Stimulated activated CD4-positive, alpha-beta T cell treated with anti-CD3 and anti-CD28 coated beads, Interleukin-4, amount 100 ng/mL, for 4 hours (primary cell): ENCODE data around the gene LRRC3C.
"Not testable (repeated sequence)": the region's sequence is repeated elsewhere in the genome, so short reads cannot be mapped to it uniquely, and the experiment has no call there.

Experiments used
- DNase-seq, 2 experiments: peaks; one replicate each; pipeline ENCODE4 v3.0.0-alpha.2; 2020

Gene LRRC3C

GRCh38 chr17:39924691-39925055 is 2.9 kb upstream of the LRRC3C start:
- DNase-seq, result no peak

DNA sequence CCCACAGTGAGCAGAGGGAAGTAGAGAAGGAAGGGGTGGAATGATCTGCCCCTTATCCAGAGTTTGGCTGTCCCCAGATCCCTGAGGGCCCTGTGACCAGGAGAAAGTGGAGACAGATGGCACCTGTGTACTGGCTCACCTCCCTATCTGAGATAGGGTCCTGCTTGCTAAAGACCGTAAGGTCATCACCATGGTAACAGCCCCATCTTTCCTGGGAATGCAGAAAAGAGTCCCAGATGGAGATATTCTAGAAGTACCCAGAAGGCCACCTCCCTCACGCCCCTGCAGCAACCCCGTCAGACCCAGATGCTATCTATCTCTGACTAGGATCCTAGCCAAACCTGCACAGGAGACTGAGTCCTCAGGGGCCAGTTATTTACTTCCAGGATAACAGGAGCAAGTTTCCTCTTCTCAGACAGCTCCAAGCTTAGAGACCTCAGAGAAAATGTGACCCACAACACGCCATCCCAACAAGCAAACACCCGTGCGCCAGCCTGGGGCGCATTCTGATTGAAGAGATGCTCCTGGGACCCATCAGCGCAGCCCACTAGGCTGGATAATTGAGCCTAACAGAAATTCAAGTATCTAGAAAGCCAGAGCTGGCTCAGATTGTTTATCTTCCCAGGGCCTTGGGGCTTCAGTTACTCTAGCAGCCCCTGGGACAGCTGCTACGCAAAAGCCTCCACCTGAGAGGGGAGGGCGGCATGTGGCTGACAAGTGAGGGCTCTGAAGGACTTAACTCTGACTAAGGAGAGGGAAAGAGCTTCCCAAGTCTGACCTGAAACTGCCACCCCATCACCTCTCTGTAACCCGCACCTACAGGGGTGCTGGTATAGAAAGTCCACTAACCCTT is 2.0 kb upstream of the LRRC3C start:
- no peak for DNase-seq

DNA sequence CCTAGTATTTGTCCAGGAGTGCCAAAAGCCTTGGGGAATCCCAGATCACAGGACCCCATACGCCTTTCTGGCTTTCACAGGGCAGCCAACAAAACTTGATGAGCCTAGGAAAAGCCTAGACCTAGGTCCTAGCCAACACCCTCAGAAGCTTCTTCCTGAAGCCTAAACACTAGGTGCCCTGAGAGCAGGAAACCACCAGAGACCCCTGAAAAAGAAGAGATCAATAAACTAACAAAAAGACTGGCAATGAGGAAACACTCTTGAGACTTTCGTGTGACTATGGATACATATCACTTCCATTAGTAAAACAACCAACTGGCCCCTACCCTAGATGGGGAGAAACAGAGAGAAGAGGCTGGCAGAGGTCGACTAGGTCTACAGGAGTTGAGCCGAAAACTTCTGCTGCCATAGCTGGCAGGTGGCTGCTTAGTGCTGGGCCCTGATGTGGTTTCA is 1.4 kb upstream of the LRRC3C start:
- no peak for DNase-seq

GRCh38 chr17:39926588-39927100 is 888 bp upstream of the LRRC3C start:
- DNase-seq, result peak; percentile 45 to 48

DNA sequence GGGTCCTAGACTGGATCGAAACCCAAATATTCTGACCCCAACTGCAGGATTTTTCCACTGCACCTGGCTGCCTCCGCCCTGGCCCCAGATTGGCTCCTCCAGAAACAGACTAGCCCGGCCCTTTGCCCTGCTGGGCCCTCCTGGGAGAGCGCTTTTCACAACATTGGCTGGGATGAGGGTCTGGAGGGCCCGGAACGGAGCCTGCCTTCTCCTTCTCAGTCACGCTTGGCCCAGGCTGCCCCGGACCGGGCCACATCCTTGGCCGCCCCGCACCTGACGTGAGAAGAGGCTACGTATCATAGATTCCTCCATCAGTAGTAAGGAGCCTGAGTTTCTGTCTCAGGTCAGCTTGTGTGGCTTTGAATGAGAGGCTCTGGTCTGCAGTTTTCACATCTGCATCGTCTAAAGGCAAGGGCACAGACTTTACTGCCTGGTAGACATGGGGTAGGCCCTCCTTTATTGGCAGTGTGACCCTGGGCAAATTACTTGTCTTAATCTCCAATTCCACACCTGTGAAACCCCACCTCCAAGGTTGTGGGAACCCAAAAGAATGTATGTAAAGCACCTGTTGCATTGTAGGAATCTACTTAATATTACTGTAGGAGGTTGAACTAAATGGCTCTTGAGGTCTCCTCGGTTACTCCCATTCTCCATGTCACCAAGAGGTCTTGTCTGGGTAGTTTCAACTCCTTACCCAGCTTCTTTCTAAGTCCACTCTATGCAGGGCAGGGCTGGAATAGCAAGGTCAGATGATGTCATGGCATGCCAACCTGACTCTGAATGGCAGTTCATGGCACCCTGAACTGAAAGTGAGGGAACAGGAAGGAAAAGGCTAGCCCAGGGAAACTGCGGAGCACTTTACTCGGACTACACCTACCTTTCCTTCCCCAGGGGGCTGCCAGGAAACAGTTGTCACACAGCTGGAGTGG is 661 bp downstream of the LRRC3C start:
- DNase-seq, result no peak

- DNase-seq, result no peak
Observed at GRCh38 chr17:39928858-39929645, 1.5 kb downstream of the LRRC3C start.

DNA sequence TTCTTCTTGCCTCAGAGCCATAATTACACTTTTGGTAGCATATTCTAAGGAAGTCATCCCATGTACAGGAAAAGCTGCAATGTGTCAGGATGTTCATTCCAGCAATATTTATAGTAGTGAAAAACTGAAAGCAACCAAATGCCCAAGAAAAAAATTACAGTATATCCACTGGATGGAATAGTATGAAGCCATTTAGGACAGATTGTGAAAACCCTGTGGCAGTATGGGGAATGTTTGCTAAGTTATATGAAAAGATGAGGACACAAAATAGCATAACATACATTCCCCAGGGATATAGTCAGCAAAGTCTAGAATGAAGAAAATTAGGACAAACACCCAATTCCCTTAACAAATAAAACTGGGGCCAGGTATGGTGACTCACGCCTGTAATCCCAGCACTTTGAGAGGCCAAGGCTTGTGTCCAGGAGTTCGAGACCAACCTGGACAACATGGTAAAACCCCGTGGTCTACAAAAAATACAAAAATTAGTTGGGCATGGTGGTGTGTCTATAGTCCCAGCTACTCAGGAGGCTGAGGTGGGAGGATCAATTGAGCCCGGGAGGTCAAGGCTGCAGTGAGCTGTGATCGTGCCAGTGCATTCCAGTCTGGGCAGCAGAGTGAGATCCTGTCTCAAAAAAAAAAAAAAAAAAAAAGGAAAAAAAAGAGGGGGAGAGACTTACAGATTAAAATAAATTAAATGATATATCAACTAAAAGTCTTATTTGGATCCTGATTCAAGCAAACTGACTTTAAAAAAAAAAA is 2.3 kb downstream of the LRRC3C start:
- DNase-seq, result no peak

- DNase-seq, result no peak
Observed at GRCh38 chr17:39933912-39934311, 6.4 kb downstream of the LRRC3C start.

DNA sequence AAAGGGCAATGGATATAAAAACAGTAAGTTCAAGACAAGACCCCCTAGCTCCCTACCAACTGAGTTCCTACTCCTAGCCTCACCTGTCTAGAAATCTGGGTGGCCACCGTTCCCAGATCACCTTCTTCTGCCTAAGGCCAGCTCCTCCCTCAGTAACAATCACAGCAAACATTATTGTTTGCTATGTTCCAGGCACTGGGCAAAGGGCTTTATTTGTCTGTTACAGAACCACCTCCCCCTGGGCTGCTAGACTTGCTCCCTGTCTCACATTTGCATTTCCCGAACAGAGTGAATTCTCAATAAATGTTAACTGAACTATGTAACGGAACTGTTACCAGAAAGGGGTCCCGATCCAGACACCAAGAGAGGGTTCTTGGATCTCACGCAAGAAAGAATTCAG is 6.8 kb downstream of the LRRC3C start:
- no peak for DNase-seq

- DNase-seq, result no peak
Observed at GRCh38 chr17:39935909-39936308, 8.4 kb downstream of the LRRC3C start.

- no peak for DNase-seq
Observed at GRCh38 chr17:39937447-39937846, 9.9 kb downstream of the LRRC3C start.

DNA sequence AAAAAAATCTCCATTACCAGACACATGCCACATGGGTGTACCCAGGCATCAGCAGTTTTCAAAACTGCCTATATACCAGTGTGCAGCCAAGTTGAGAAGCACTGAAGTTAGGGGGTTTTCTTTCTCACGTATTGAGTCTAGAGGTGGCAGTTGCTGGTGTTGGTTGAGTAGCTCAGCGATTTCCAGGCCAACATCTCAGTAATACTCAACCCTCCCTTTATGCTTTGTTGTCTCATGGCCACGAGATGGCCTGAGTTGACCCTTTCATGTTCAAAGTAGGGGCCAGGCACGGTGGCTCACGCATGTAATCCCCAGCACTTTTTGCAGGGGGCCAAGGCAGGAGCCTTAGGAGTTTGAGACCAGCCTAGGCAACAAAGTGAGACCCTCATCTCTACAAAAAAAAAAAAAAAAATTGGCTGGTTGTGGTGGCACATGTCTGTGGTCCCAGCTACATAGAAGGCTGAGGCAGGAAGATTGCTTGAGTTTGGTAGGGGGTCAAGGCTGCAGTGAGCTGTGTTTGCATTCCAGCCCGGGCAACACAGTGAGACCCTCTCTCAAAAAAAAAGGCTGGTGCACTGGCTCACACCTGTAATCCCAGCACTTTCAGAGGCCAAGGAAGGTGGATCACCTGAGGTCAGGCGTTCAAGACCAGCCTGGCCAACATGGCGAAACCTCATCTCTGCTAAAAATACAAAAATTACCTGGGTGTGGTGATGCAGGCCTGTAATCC is 10.8 kb downstream of the LRRC3C start:
- DNase-seq, result no peak

GRCh38 chr17:39939106-39939505 is 11.6 kb downstream of the LRRC3C start:
- no peak for DNase-seq

GRCh38 chr17:39939588-39940419 is 12.3 kb downstream of the LRRC3C start:
- DNase-seq, result peak; percentile 21 to 35

GRCh38 chr17:39943702-39944392 is 16.3 kb downstream of the LRRC3C start:
- no peak for DNase-seq

- DNase-seq, result no peak
Observed at GRCh38 chr17:39944393-39944711, 16.8 kb downstream of the LRRC3C start.

DNA sequence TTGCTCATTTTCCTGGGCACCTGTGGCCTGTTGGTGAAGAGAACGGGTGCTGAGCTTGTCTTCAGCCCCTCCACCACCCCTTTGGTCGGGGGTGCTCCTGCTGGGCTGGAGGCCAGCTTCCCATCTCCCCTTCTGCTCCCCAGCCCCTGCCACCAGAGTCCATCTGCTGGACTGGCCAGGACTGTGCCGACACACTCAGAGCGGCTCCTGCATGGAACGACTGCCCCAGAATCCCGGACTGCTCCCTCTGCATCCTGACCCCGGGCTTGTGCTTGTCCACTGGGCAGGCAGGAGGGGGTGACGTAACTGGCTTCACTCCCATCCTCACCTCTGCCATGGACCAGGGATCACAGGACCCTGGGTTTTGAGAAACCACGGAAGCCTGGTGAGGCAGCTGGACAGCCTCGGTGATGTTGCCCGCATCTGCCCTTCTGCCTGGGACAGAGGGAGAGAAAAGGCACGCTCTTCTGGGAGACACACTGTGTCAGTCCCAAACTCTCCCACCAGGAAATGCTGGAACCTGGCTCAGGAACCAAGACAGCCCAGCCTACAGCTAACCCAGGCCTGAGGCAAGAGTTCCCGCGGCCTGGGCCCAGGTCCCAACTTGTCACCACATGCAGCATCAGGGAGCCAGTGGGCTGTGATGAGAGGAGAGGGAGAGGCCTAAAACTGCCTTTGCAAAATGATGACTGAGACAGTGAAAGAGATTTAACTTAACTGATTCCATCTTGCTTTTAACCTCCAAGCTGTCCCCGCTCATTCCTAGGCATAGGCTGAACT is 19.2 kb downstream of the LRRC3C start:
- DNase-seq, result no peak

DNA sequence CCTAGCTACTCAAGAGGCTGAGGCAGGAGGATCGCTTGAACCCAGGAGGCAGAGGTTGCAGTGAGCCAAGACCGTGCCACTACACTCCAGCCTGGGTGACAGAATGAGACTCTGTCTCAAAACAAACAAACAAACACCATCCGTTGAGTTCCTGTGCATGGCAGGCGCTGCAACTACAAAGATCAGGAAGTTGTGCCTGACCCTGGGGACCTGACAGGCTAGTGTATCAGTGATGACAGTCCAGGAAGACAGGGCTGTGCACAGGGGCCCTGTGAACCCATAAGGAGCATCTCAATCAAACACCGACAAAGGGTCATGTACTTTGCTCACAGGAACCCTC is 20.9 kb downstream of the LRRC3C start:
- not testable (repeated sequence) for DNase-seq

DNA sequence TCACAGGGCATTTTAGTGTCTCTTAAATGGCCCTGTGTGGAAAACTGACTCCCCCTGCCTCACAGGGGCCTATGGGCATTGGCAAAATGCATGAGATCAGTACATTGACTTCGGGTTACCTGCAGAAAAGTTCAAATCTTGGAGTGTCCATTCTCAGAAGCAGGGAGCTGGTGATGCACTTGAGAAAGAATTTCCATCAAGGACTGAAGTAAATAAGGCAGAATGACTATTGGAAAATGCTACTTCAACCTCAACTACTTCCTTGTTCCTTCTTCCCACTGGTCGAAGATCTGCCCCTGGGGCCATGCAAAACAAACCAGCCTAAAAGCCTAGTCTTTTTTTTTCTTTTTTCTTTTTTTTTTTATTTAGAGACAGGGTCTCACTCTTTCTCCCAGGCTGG is 21.5 kb downstream of the LRRC3C start:
- no peak for DNase-seq
